Cardiac septum (tissue), 1 donor: ENCODE data around the gene APOL3. TPM values are rescaled to one million over a fixed set of nuclear protein-coding genes. Genes with fewer than 3 reads are reported as not detected.
"Not testable (repeated sequence)": the region's sequence is repeated elsewhere in the genome, so short reads cannot be mapped to it uniquely, and the experiment has no call there.

Experiments
- DNase-seq: peaks from one replicate; pipeline ENCODE4 v3.0.0-alpha.2; 2020; ENCODE audit warnings: low spot score
- intact Hi-C: fragments of 100-400 bp; cut with DNase I; formaldehyde crosslinking; loops from one replicate; pipeline ENCODE4 v1.14.0; 2022
- long read RNA-seq: library from polyadenylated mRNA; unstranded; transcript quantifications from one replicate; pipeline ENCODE4 v2.0.0, GENCODE V29; 2021
- total RNA-seq: library from RNA; stranded (reverse); fragmentation: NEBNext Ultra II Directional; extraction: Animal tissue kit (Norgen Biotek cat#: 25700); gene quantifications from one replicate; pipeline ENCODE4 v1.2.1, GENCODE V29; 2021
- donor health status: DM: no; HTN: no; CAD: no.

APOL3 gene
- total RNA-seq: 22.5 TPM
- long read RNA-seq, partial matches to known transcripts: 2 of 10 reads
- long read RNA-seq, other reads (novel, unspliced or antisense): 3 of 10 reads

GRCh38 chr22:36160499-36160942 is at the start of gene APOL3:
TSS of gene APOL3 (minus strand) at chr22:36160755. CDS start at chr22:36149055, 11,700 bp downstream.
- peak; percentile 86 for DNase-seq
- intact Hi-C loops: no loop called here

- DNase-seq: no peak
- intact Hi-C loops: no loop called here
These were observed 49.7 kb upstream of the APOL3 start for GRCh38 chr22:36210224-36210623.

GRCh38 chr22:36209488-36209908 is 48.9 kb upstream of the APOL3 start:
- intact Hi-C loops, DNase-seq: not testable (repeated sequence)

- intact Hi-C loops: no loop called here
- no peak for DNase-seq
These were observed 48.4 kb upstream of the APOL3 start for GRCh38 chr22:36208914-36209313.

- no peak for DNase-seq
These were observed 47.7 kb upstream of the APOL3 start for GRCh38 chr22:36208162-36208765.

GRCh38 chr22:36206255-36206654 is 45.7 kb upstream of the APOL3 start:
- intact Hi-C loops: no loop called here
- no peak for DNase-seq

More at GRCh38 chr22:36208162-36208765, 47.7 kb upstream of the APOL3 start:
- intact Hi-C loops: no loop called here

- DNase-seq, intact Hi-C loops: not testable (repeated sequence)
These were observed 45.0 kb upstream of the APOL3 start for GRCh38 chr22:36205573-36205972.

- intact Hi-C loops: loop anchor here (5.0 kb wide), 2 partner anchors 33 to 53 kb away; partner anchors contain the start of gene APOL2
- no peak for DNase-seq
These were observed 44.1 kb upstream of the APOL3 start for GRCh38 chr22:36204632-36205015.

GRCh38 chr22:36204001-36204631 is 43.6 kb upstream of the APOL3 start:
- no peak for DNase-seq

GRCh38 chr22:36203441-36203840 is 42.9 kb upstream of the APOL3 start:
- not testable (repeated sequence) for DNase-seq
- intact Hi-C loops: loop anchor here (5.0 kb wide), 2 partner anchors 34 to 54 kb away; partner anchors contain the start of gene APOL2

More at GRCh38 chr22:36204001-36204631, 43.6 kb upstream of the APOL3 start:
- intact Hi-C loops: loop anchor here (5.0 kb wide), 2 partner anchors 33 to 53 kb away; partner anchors contain the start of gene APOL2

- intact Hi-C loops: loop anchor here (5.0 kb wide), 2 partner anchors 34 to 54 kb away; partner anchors contain the start of gene APOL2
- not testable (repeated sequence) for DNase-seq
These were observed 42.4 kb upstream of the APOL3 start for GRCh38 chr22:36202906-36203305.

- intact Hi-C loops: loop anchor here (5.0 kb wide), 2 partner anchors 36 to 56 kb away; partner anchors contain the start of gene APOL2
- DNase-seq: peak; percentile 91
These were observed 41.2 kb upstream of the APOL3 start, which contains the start of gene APOL4 for GRCh38 chr22:36201630-36202319. TSS of gene APOL4 (minus strand) at chr22:36201809. CDS start at chr22:36201734, 75 bp downstream.

- intact Hi-C loops: loop anchor here (5.0 kb wide), 2 partner anchors 36 to 56 kb away; partner anchors contain the start of gene APOL2
- DNase-seq: not testable (repeated sequence)
These were observed 40.5 kb upstream of the APOL3 start for GRCh38 chr22:36201025-36201424.

GRCh38 chr22:36199001-36199551 is 38.5 kb upstream of the APOL3 start:
- DNase-seq: no peak
- intact Hi-C loops: loop anchor here (5.0 kb wide), 1 partner anchor 78 kb away; no protein-coding TSS in a partner anchor

GRCh38 chr22:36198536-36198935 is 38.0 kb upstream of the APOL3 start:
- no peak for DNase-seq
- intact Hi-C loops: loop anchor here (5.0 kb wide), 1 partner anchor 79 kb away; no protein-coding TSS in a partner anchor

GRCh38 chr22:36197514-36198146 is 37.1 kb upstream of the APOL3 start:
- intact Hi-C loops: loop anchor here (5.0 kb wide), 1 partner anchor 80 kb away; no protein-coding TSS in a partner anchor
- no peak for DNase-seq

- no peak for DNase-seq
- intact Hi-C loops: loop anchor here (5.0 kb wide), 1 partner anchor 80 kb away; no protein-coding TSS in a partner anchor
These were observed 36.5 kb upstream of the APOL3 start for GRCh38 chr22:36197065-36197440.

GRCh38 chr22:36196254-36197064 is 35.9 kb upstream of the APOL3 start:
- intact Hi-C loops: loop anchor here (5.0 kb wide), 1 partner anchor 81 kb away; no protein-coding TSS in a partner anchor

More at GRCh38 chr22:36196254-36197064, 35.9 kb upstream of the APOL3 start:
- no peak for DNase-seq
